ENCODE measurements around the gene CBR3. TPM values are rescaled to one million over a fixed set of nuclear protein-coding genes. Genes with fewer than 3 reads are reported as not detected.

Gene CBR3
- total and polyA plus RNA-seq, 2 of the 13 experiments (the other 11 are each of a cell fraction or from before 2014, with no cell fraction given) = not detected

- no peaks in the 10 kb centered on the region for H4K20me1 ChIP-seq (ENCODE audit: insufficient read depth, low read length)
- peaks cover 0 to 2% of the 10 kb centered on the region in 2 experiments; a peak in 1 of 5 replicates for H3K36me3 ChIP-seq (replicated peaks in 1 of 2; ENCODE audit: control insufficient read depth in 1 of 2, insufficient read depth in 2 of 2, low read length in 2 of 2)
- H3K4me2 ChIP-seq (ENCODE audit: low read depth, low read length) = peak overlapping the region; percentile 75
- in situ Hi-C loops (cut with HindIII; ENCODE audit: extremely low pct_ligation_motif_present, low pct_unique_long_range_greater_than_20kb) = no loop called here
- H3K27ac ChIP-seq (ENCODE audit: extremely low read length, insufficient read depth, low read length) = peak overlapping the region; percentile 34
- WGBS (ENCODE audit: low lambda C conversion rate) = 12% methylated on average over 10 of the region's 10 CpGs
- BruUV-seq (replicated peaks) = no TSS peak
- no peak overlapping the region for H2AFZ ChIP-seq (ENCODE audit: low read length)
- intact Hi-C loops (cut with micrococcal nuclease; ENCODE audit: unreplicated experiment) = no loop called here
- POLR2A ChIA-PET = interaction anchor here (0.7 to 1.3 kb wide), 6 partner anchors 8 to 1792 kb away, joined by 3 to 4 read pairs (median 3); partner anchors contain the start of gene MORC3
- peak; percentile 72 for FAIRE-seq
- H3K79me2 ChIP-seq (ENCODE audit: insufficient read depth, low read length) = no peaks in the 10 kb centered on the region
- H3K4me3 ChIP-seq (replicated peaks in 1 of 3; ENCODE audit: insufficient read depth in 1 of 3, low read depth in 2 of 3, low read length in 3 of 3) = peak overlapping the region; percentile 8 to 42 (median 22); a peak in 4 of 6 replicates
- H3K4me1 ChIP-seq (ENCODE audit: insufficient read depth, low read length) = peaks cover 43% of the 10 kb centered on the region
- H3K9me3 ChIP-seq (ENCODE audit: low read length) = no peaks in the 10 kb centered on the region
- peak; percentile 97 for ATAC-seq
- H3K27me3 ChIP-seq (ENCODE audit: control insufficient read depth in 1 of 2, insufficient read depth in 2 of 2, low read length in 2 of 2) = no peaks in the 10 kb centered on the region
- DNase-seq (ENCODE audit: low spot score) = peak; percentile 86
- no peak overlapping the region for H3K9ac ChIP-seq (ENCODE audit: insufficient read depth, low read depth, low read length)
- CTCF ChIA-PET (ENCODE audit: low intra/inter-chr PET ratio, low total read pairs) = no interaction called here
- TF ChIP-seq ZNF318 (CRISPR knock-in tag; IDR thresholded peaks at IDR 0.05) (no peak), SMARCC2 (IDR thresholded peaks at IDR 0.05) (no peak), SRF (IDR thresholded peaks at IDR 0.05; ENCODE audit: low read depth, low read length) (no peak), ZNF605 (CRISPR knock-in tag; IDR thresholded peaks at IDR 0.05) (no peak), JUN (CRISPR knock-in tag; IDR thresholded peaks at IDR 0.05) (no peak), TCF7 (IDR thresholded peaks at IDR 0.05; ENCODE audit: low read depth) (peak; percentile 59), ZNF784 (CRISPR knock-in tag; IDR thresholded peaks at IDR 0.05; ENCODE audit: borderline replicate concordance) (no peak), ZNF598 (CRISPR knock-in tag; IDR thresholded peaks at IDR 0.05; ENCODE audit: borderline replicate concordance) (0 out of 2 replicates have a peak, but pooled peaks have one; percentile 54), PHF8 (CRISPR knock-in tag; IDR thresholded peaks at IDR 0.05) (no peak), GLMP (CRISPR knock-in tag; IDR thresholded peaks at IDR 0.05; ENCODE audit: borderline replicate concordance) (no peak), CC2D1A (CRISPR knock-in tag; IDR thresholded peaks at IDR 0.05) (no peak), RARG (CRISPR knock-in tag; IDR thresholded peaks at IDR 0.05; ENCODE audit: low read depth) (no peak)
These were observed 29.2 kb downstream of the CBR3 start for GRCh38 chr21:36163750-36164741.
